SK-N-MC (cell line): ENCODE data around the gene ASPDH.
"Not testable (repeated sequence)": the region's sequence is repeated elsewhere in the genome, so short reads cannot be mapped to it uniquely, and the experiment has no call there.

Experiments used
- DNase-seq: peaks from one replicate; pipeline ENCODE4 v3.0.0-alpha.2; 2011; ENCODE audit warnings: low read depth, low spot score
- H3K27ac ChIP-seq: fragments of 200-600 bp; sonication (generic); 2 replicates; pipeline ENCODE4 v1.5.1; 2016; ENCODE audit warnings: mixed run types
- H3K36me3 ChIP-seq: fragments of 200-600 bp; sonication (generic); 2 replicates; pipeline ENCODE4 v1.6.1; 2017; ENCODE audit warnings: antibody characterized with exemption, low read length, mixed read lengths; ENCODE audit not compliant: insufficient read depth
- H3K4me3 ChIP-seq: fragments of 200-600 bp; sonication (generic); 2 replicates; pipeline ENCODE4 v1.5.1; 2016
- H3K9ac ChIP-seq: fragments of 200-600 bp; sonication (generic); 2 replicates; pipeline ENCODE4 v1.8.0; 2017; ENCODE audit warnings: mixed run types, mixed read lengths; ENCODE audit not compliant: insufficient read length
- H3K9me3 ChIP-seq: fragments of 200-600 bp; sonication (generic); 2 replicates; pipeline ENCODE4 v1.6.1; 2017; ENCODE audit warnings: low read depth, mild to moderate bottlenecking, antibody characterized with exemption, low read length, moderate library complexity, mixed read lengths
- EZH2 ChIP-seq: fragments of 200-600 bp; sonication (generic); IDR thresholded peaks from one replicate; pipeline ENCODE4 v1.6.1; 2017; ENCODE audit warnings: antibody characterized with exemption
- FOXP2 ChIP-seq: optimal IDR thresholded peaks from 2 replicates; pipeline ENCODE3; 2011; ENCODE audit warnings: mild to moderate bottlenecking, moderate library complexity; ENCODE audit not compliant: insufficient read depth; ENCODE audit errors: extremely low read length, control extremely low read depth
- POLR2AphosphoS5 ChIP-seq: IDR thresholded peaks from 2 replicates; pipeline ENCODE4 v1.6.1; 2012; ENCODE audit warnings: mild to moderate bottlenecking, low read depth, low read length, borderline replicate concordance

ASPDH gene

GRCh38 chr19:50475736-50476223 is 37.9 kb downstream of the ASPDH start:
- H3K4me3 ChIP-seq = no peak overlapping the region
- H3K9me3 ChIP-seq = no peaks in the 10 kb centered on the region
- H3K36me3 ChIP-seq = peaks cover 16% of the 10 kb centered on the region; the same call in 1 of the 2 replicates
- H3K9ac ChIP-seq = no peak overlapping the region
- no peak for DNase-seq
- TF ChIP-seq POLR2AphosphoS5 (no peak), FOXP2 (no peak), EZH2 (no peak)
- H3K27ac ChIP-seq = no peak overlapping the region

DNA sequence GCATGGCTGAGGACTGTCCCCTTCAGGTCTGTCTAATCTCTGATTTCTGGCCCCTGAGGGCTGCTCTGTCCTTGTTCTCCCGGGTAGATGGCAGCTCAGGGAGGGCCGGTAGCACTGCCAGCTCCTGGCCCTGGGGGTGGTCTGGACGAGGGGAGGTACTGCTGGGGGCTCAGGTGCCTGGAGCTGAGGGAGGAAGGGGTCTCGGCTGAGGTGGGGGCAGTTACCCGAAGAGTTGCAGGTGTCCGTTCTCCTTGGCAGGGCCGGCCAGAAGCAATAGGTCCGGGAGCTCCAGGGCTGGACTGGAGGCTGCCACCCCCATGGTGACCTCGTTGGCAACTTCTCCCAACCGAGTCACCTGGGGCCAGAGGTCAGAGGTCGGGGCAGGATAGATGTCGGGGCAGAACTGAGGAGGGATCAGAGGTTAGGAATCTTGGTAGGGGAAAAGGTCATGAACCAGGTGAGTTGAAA is 38.6 kb downstream of the ASPDH start:
- TF ChIP-seq FOXP2 (no peak), EZH2 (no peak), POLR2AphosphoS5 (no peak)
- Histone ChIP-seq H3K9ac (no peak overlapping the region), H3K4me3 (no peak overlapping the region), H3K9me3 (no peaks in the 10 kb centered on the region), H3K36me3 (peaks cover 16% of the 10 kb centered on the region; the same call in 1 of the 2 replicates), H3K27ac (no peak overlapping the region)
- no peak for DNase-seq

DNA sequence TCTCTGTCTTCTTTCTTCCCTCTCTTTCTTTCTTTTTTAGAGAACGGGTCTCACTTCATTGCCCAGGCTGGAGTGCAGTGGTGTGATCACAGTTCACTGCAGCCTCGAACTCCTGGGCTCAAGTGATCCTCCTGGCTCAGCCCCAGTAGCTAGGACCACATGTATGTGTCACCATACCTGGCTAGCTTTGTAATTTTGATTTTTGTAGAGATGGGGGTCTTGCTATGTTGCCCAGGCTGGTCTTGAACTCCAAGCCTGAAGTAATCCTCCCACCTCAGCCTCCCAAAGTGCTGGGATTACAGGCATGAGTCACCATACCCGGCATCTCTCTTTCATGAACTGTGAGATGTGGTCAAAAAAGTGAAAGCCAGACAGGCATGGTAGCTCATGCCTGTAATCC is 40.4 kb downstream of the ASPDH start:
- H3K9me3 ChIP-seq, H3K9ac ChIP-seq, H3K36me3 ChIP-seq, DNase-seq, H3K27ac ChIP-seq, H3K4me3 ChIP-seq: not testable (repeated sequence)

- H3K9me3 ChIP-seq = no peaks in the 10 kb centered on the region
- DNase-seq = no peak
- no peak overlapping the region for H3K4me3 ChIP-seq
- H3K9ac ChIP-seq = no peak overlapping the region
- no peaks in the 10 kb centered on the region for H3K36me3 ChIP-seq
- no peak for TF ChIP-seq EZH2
- TF ChIP-seq FOXP2 = no peak
- TF ChIP-seq POLR2AphosphoS5 = no peak
- no peak overlapping the region for H3K27ac ChIP-seq
Measured at GRCh38 chr19:50468818-50469217, 44.9 kb downstream of the ASPDH start.

GRCh38 chr19:50467566-50467965 is 46.1 kb downstream of the ASPDH start:
- H3K36me3 ChIP-seq = no peaks in the 10 kb centered on the region
- H3K4me3 ChIP-seq = no peak overlapping the region
- H3K27ac ChIP-seq = no peak overlapping the region
- no peak overlapping the region for H3K9ac ChIP-seq
- TF ChIP-seq POLR2AphosphoS5 = no peak
- no peak for TF ChIP-seq FOXP2
- TF ChIP-seq EZH2 = no peak
- no peaks in the 10 kb centered on the region for H3K9me3 ChIP-seq
- no peak for DNase-seq

- Histone ChIP-seq H3K27ac (no peak overlapping the region), H3K36me3 (no peaks in the 10 kb centered on the region), H3K9me3 (no peaks in the 10 kb centered on the region), H3K9ac (no peak overlapping the region), H3K4me3 (no peak overlapping the region)
- no peak for DNase-seq
- no peak for TF ChIP-seq POLR2AphosphoS5
- TF ChIP-seq EZH2 = no peak
- TF ChIP-seq FOXP2 = no peak
Measured at GRCh38 chr19:50466706-50467039, 47.0 kb downstream of the ASPDH start.

DNA sequence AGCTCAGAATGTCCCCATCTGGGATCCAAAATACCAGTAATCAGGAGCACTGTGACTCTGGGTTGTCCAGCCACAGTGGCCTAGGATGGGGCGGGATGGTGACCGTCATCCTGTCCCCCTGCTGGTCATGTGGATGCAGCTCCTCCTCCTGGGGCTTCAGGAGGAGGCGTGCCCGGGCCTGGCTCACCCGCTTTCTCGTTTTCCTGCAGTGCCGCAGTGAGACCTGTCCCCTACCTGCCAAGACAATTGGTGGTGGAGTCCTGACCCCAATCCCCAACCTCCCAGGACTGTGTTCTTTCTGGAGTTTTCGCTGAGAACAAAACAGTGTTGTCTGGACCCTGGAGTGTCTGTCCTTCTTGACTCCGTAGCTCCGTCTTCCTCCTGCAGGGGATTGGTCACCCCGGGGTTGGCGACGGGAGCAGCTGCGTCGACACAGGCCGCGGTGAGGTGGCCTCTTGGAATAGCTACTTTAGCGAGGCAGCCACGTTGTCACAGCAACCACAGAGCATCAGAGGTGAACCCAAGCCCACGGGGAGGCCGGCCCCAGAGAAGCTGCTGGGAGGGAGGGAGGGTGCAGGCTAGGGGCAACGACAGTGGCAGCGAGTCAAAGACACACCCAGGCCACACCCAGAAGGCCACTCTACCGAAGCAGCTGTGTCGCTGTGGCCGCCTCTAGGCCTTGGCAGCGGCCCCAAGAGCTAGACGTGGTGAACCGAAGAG is 47.6 kb downstream of the ASPDH start:
- H3K27ac ChIP-seq = no peak overlapping the region
- no peaks in the 10 kb centered on the region for H3K9me3 ChIP-seq
- TF ChIP-seq POLR2AphosphoS5 (no peak), FOXP2 (no peak), EZH2 (no peak)
- no peak for DNase-seq
- H3K36me3 ChIP-seq = no peaks in the 10 kb centered on the region
- no peak overlapping the region for H3K9ac ChIP-seq
- H3K4me3 ChIP-seq = no peak overlapping the region

- Histone ChIP-seq H3K4me3 (no peak overlapping the region), H3K9me3 (no peaks in the 10 kb centered on the region), H3K27ac (no peak overlapping the region), H3K36me3 (no peaks in the 10 kb centered on the region), H3K9ac (no peak overlapping the region)
- TF ChIP-seq POLR2AphosphoS5 (no peak), FOXP2 (no peak)
- DNase-seq = no peak
Measured at GRCh38 chr19:50465000-50465399, 48.7 kb downstream of the ASPDH start.

GRCh38 chr19:50464348-50464747 is 49.4 kb downstream of the ASPDH start:
- TF ChIP-seq FOXP2 = no peak
- no peak for TF ChIP-seq POLR2AphosphoS5
- TF ChIP-seq EZH2 = no peak
- Histone ChIP-seq H3K27ac (no peak overlapping the region), H3K36me3 (no peaks in the 10 kb centered on the region), H3K9me3 (no peaks in the 10 kb centered on the region), H3K4me3 (no peak overlapping the region), H3K9ac (no peak overlapping the region)
- DNase-seq = no peak
